Measurements from ENCODE around the gene LPAR2.

Gene LPAR2

DNA sequence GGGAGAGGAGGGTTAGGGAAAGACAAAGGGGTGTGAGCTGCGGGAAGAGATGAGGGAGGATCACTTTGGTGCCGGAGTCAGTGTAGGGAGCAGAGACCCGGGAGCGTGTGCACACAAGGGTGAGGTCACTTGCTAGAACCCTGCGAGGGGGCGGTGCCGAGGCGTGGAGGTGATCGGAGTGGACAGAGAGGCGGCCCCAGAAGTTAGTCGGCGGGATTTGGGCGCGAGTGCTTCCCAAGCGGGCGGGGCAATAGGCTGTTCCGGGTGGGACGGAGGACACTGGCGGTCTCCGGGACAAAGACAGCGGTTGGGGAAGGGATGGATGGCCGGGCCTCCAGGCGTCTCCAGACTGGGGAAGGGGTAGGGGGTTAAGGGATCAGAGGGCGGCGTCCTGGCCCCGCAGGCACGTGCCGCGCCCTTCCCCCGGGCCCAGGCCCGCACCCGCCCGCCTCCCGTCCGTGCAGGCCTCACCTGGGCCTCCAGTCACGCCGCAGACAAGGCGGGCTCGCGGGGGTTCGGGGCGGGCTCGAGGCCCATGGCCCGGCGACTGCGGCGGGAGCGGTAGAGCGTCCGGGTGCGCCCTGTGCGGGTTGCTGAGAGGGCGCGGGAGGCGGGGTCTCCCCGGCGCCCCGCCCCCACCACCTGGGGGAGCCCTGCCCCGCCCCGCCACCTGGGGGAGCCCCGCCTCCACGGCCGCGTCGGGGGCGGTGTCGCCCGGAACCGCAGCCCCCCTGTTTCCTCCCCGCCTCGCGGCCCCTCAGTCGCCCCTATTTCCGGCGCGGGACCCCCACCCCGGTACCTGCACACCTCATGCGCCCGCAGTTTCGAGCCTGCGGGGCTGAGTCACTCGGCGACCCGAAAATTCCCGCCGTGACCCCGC, at the start of gene LPAR2:
Gene LPAR2, minus strand, starts transcription at position 600 of the 880 bp plus-strand sequence. CDS start 945 bp downstream, outside the sequence.
- Histone ChIP-seq H3K36me3 (ENCODE audit: low read depth) (no peaks in the 10 kb centered on the region), H3K4me1 (ENCODE audit: insufficient read depth, poor library complexity, severe bottlenecking) (no peaks in the 10 kb centered on the region), H3K9me3 (ENCODE audit: severe bottlenecking) (no peaks in the 10 kb centered on the region), H3K27ac (ENCODE audit: poor library complexity, severe bottlenecking) (peak within 1 kb of the TSS; percentile 81), H3K4me3 (ENCODE audit: severe bottlenecking) (peak within 1 kb of the TSS; percentile 85), H3K27me3 (ENCODE audit: insufficient read depth, poor library complexity, severe bottlenecking) (no peaks in the 10 kb centered on the region)
- TF ChIP-seq, protein P1, sequence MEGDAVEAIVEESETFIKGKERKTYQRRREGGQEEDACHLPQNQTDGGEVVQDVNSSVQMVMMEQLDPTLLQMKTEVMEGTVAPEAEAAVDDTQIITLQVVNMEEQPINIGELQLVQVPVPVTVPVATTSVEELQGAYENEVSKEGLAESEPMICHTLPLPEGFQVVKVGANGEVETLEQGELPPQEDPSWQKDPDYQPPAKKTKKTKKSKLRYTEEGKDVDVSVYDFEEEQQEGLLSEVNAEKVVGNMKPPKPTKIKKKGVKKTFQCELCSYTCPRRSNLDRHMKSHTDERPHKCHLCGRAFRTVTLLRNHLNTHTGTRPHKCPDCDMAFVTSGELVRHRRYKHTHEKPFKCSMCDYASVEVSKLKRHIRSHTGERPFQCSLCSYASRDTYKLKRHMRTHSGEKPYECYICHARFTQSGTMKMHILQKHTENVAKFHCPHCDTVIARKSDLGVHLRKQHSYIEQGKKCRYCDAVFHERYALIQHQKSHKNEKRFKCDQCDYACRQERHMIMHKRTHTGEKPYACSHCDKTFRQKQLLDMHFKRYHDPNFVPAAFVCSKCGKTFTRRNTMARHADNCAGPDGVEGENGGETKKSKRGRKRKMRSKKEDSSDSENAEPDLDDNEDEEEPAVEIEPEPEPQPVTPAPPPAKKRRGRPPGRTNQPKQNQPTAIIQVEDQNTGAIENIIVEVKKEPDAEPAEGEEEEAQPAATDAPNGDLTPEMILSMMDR (IDR thresholded peaks at IDR 0.05; ENCODE audit: poor library complexity, severe bottlenecking), result no peak
- no peak for DNase-seq (ENCODE audit: low spot score)
- peak; percentile 68 for ATAC-seq (ENCODE audit: low read depth)

DNA sequence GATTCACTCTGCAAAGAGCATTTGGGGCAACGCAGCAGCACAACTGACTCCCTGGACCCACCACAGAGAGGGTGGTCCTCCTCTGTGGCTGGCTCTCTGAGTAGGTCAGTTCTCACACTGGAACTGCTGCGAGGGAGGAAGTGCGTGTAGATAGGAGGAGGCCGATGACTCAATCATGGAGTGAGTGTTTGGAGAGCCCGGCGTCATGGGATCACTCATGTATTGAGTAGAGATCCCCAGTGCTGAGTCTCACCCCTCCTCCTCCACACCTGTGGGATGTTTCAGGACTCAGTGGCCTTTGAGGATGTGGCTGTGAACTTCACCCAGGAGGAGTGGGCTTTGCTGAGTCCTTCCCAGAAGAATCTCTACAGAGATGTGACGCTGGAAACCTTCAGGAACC, 49.6 kb upstream of the LPAR2 start:
- no peak for DNase-seq (ENCODE audit: low spot score)
- Histone ChIP-seq H3K27me3 (ENCODE audit: insufficient read depth, poor library complexity, severe bottlenecking) (no peaks in the 10 kb centered on the region), H3K27ac (ENCODE audit: poor library complexity, severe bottlenecking) (no peak overlapping the region), H3K36me3 (ENCODE audit: low read depth) (peaks cover 70% of the 10 kb centered on the region), H3K9me3 (ENCODE audit: severe bottlenecking) (peaks cover 16% of the 10 kb centered on the region), H3K4me3 (ENCODE audit: severe bottlenecking) (no peak overlapping the region), H3K4me1 (ENCODE audit: insufficient read depth, poor library complexity, severe bottlenecking) (no peaks in the 10 kb centered on the region)
- no peak for ATAC-seq (ENCODE audit: low read depth)
- TF ChIP-seq, protein P1 (IDR thresholded peaks at IDR 0.05; ENCODE audit: poor library complexity, severe bottlenecking), result no peak

DNA sequence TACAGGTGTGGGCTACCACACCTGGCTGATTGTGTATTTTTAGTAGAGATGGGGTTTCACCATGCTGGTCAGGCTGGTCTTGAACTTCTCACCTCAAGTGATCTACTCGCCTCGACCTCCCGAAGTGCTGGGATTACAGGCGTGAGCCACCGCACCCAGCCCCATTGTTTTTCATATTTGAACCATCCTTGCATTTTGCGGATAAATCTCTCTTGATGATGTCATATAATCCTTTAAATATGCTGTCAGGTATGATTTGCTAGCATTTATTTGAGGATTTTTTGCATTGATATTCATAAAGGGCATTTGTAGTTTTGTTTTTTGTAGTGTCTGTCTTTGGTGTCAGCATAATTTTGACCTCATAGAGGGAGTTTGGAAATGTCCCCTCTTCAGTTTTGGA, 46.3 kb upstream of the LPAR2 start:
- H3K4me1 ChIP-seq (ENCODE audit: insufficient read depth, poor library complexity, severe bottlenecking), result no peaks in the 10 kb centered on the region
- H3K27ac ChIP-seq (ENCODE audit: poor library complexity, severe bottlenecking), result no peak overlapping the region
- TF ChIP-seq, protein P1 (IDR thresholded peaks at IDR 0.05; ENCODE audit: poor library complexity, severe bottlenecking), result no peak
- ATAC-seq (ENCODE audit: low read depth) (no peak), DNase-seq (ENCODE audit: low spot score) (no peak)
- peaks cover 71% of the 10 kb centered on the region for H3K36me3 ChIP-seq (ENCODE audit: low read depth)
- H3K4me3 ChIP-seq (ENCODE audit: severe bottlenecking), result no peak overlapping the region
- no peaks in the 10 kb centered on the region for H3K27me3 ChIP-seq (ENCODE audit: insufficient read depth, poor library complexity, severe bottlenecking)
- peaks cover 7% of the 10 kb centered on the region for H3K9me3 ChIP-seq (ENCODE audit: severe bottlenecking)

DNA sequence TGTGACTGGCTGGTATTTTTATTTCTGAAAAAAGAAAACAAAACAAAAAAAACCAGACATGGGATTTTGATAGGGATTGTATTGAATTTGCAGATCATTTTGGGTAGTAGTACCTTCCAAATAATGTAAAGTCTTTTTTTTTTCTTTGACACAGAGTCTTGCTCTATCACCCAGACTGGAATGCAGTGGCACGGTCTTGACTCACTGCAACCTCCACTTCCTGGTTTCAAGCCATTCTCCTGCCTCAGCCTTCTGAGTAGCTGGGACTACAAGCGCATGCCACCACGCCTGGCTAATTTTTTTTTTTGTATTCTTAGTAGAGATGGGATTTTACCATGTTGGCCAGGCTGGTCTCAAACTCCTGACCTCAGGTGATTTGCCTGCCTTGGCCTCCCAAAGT, 44.8 kb upstream of the LPAR2 start:
- no peak for ATAC-seq (ENCODE audit: low read depth)
- no peak overlapping the region for H3K27ac ChIP-seq (ENCODE audit: poor library complexity, severe bottlenecking)
- no peaks in the 10 kb centered on the region for H3K4me1 ChIP-seq (ENCODE audit: insufficient read depth, poor library complexity, severe bottlenecking)
- H3K4me3 ChIP-seq (ENCODE audit: severe bottlenecking), result no peak overlapping the region
- DNase-seq (ENCODE audit: low spot score), result no peak
- TF ChIP-seq, protein P1 (IDR thresholded peaks at IDR 0.05; ENCODE audit: poor library complexity, severe bottlenecking), result no peak
- peaks cover 2% of the 10 kb centered on the region for H3K9me3 ChIP-seq (ENCODE audit: severe bottlenecking)
- H3K36me3 ChIP-seq (ENCODE audit: low read depth), result peaks cover 57% of the 10 kb centered on the region
- H3K27me3 ChIP-seq (ENCODE audit: insufficient read depth, poor library complexity, severe bottlenecking), result no peaks in the 10 kb centered on the region

DNA sequence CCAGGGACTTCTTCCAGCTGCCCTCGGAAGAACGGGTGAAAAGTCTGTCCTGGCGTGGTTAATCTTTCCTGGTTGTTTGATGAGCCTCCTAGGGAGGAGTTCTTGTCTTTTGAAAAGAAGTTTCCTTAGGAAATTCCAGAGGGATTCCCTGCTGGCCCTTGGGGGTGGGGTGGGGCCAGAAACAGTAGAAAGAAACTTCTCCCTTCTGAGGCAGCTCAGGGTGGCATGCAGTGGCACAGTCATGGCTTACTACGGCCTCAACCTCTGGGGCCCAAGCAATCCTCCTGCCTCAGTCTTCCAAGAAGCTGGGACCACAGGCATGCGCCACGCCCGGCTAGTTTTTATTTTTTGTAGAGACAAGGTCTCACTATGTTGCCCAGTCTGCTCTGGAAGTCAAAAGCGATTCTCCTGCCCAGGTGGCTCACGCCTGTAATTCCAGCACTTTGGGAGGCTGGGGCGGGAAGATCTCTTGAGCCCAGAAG, 42.1 kb upstream of the LPAR2 start:
- Histone ChIP-seq H3K27me3 (ENCODE audit: insufficient read depth, poor library complexity, severe bottlenecking) (no peaks in the 10 kb centered on the region), H3K4me1 (ENCODE audit: insufficient read depth, poor library complexity, severe bottlenecking) (no peaks in the 10 kb centered on the region), H3K36me3 (ENCODE audit: low read depth) (peaks cover 31% of the 10 kb centered on the region), H3K27ac (ENCODE audit: poor library complexity, severe bottlenecking) (peak overlapping the region; percentile 83), H3K4me3 (ENCODE audit: severe bottlenecking) (peak overlapping the region; percentile 93), H3K9me3 (ENCODE audit: severe bottlenecking) (peaks cover under 1% of the 10 kb centered on the region)
- no peak for ATAC-seq (ENCODE audit: low read depth)
- DNase-seq (ENCODE audit: low spot score), result no peak
- TF ChIP-seq, protein P1 (IDR thresholded peaks at IDR 0.05; ENCODE audit: poor library complexity, severe bottlenecking), result no peak
